ENCODE results near the gene ABHD14A.

ABHD14A gene

GRCh38 chr3:51978143-51978502 lies 3.3 kb downstream of the ABHD14A start:
- Histone ChIP-seq H3K4me3 (ENCODE audit: severe bottlenecking) (no peak overlapping the region), H3K27me3 (ENCODE audit: insufficient read depth, poor library complexity, severe bottlenecking) (no peaks in the 10 kb centered on the region), H3K36me3 (ENCODE audit: low read depth) (no peaks in the 10 kb centered on the region), H3K9me3 (ENCODE audit: severe bottlenecking) (no peaks in the 10 kb centered on the region), H3K4me1 (ENCODE audit: insufficient read depth, poor library complexity, severe bottlenecking) (peaks cover 16% of the 10 kb centered on the region), H3K27ac (ENCODE audit: poor library complexity, severe bottlenecking) (peak overlapping the region; percentile 21)
- no peak for ATAC-seq (ENCODE audit: low read depth)
- TF ChIP-seq CTCF (IDR thresholded peaks at IDR 0.05; ENCODE audit: poor library complexity, severe bottlenecking), result no peak
- DNase-seq (ENCODE audit: low spot score), result no peak

GRCh38 chr3:51980253-51980652 lies 5.4 kb downstream of the ABHD14A start:
- Histone ChIP-seq H3K36me3 (ENCODE audit: low read depth) (no peaks in the 10 kb centered on the region), H3K9me3 (ENCODE audit: severe bottlenecking) (no peaks in the 10 kb centered on the region), H3K27me3 (ENCODE audit: insufficient read depth, poor library complexity, severe bottlenecking) (no peaks in the 10 kb centered on the region), H3K27ac (ENCODE audit: poor library complexity, severe bottlenecking) (no peak overlapping the region), H3K4me3 (ENCODE audit: severe bottlenecking) (no peak overlapping the region), H3K4me1 (ENCODE audit: insufficient read depth, poor library complexity, severe bottlenecking) (peaks cover 13% of the 10 kb centered on the region)
- TF ChIP-seq CTCF (IDR thresholded peaks at IDR 0.05; ENCODE audit: poor library complexity, severe bottlenecking), result no peak
- DNase-seq (ENCODE audit: low spot score) (no peak), ATAC-seq (ENCODE audit: low read depth) (no peak)

- H3K9me3 ChIP-seq (ENCODE audit: severe bottlenecking), result no peaks in the 10 kb centered on the region
- H3K27ac ChIP-seq (ENCODE audit: poor library complexity, severe bottlenecking), result peak overlapping the region; percentile 84
- peak; percentile 67 for TF ChIP-seq CTCF (IDR thresholded peaks at IDR 0.05; ENCODE audit: poor library complexity, severe bottlenecking)
- DNase-seq (ENCODE audit: low spot score) (no peak), ATAC-seq (ENCODE audit: low read depth) (peak; percentile 46)
- peak overlapping the region; percentile 37 for H3K4me3 ChIP-seq (ENCODE audit: severe bottlenecking)
- H3K36me3 ChIP-seq (ENCODE audit: low read depth), result no peaks in the 10 kb centered on the region
- no peaks in the 10 kb centered on the region for H3K27me3 ChIP-seq (ENCODE audit: insufficient read depth, poor library complexity, severe bottlenecking)
- peaks cover 9% of the 10 kb centered on the region for H3K4me1 ChIP-seq (ENCODE audit: insufficient read depth, poor library complexity, severe bottlenecking)
Measured at GRCh38 chr3:51982352-51982837, 7.5 kb downstream of the ABHD14A start.

- peak within 1 kb of the TSS; percentile 84 for H3K27ac ChIP-seq (ENCODE audit: poor library complexity, severe bottlenecking)
- peak; percentile 80 for ATAC-seq (ENCODE audit: low read depth)
- peak; percentile 45 for TF ChIP-seq CTCF (IDR thresholded peaks at IDR 0.05; ENCODE audit: poor library complexity, severe bottlenecking)
- H3K4me3 ChIP-seq (ENCODE audit: severe bottlenecking), result peak within 1 kb of the TSS; percentile 37
- peaks cover 5% of the 10 kb centered on the region for H3K4me1 ChIP-seq (ENCODE audit: insufficient read depth, poor library complexity, severe bottlenecking)
- DNase-seq (ENCODE audit: low spot score), result peak; percentile 86
- no peaks in the 10 kb centered on the region for H3K36me3 ChIP-seq (ENCODE audit: low read depth)
- no peaks in the 10 kb centered on the region for H3K27me3 ChIP-seq (ENCODE audit: insufficient read depth, poor library complexity, severe bottlenecking)
- no peaks in the 10 kb centered on the region for H3K9me3 ChIP-seq (ENCODE audit: severe bottlenecking)
Measured at GRCh38 chr3:51982838-51983577, 8.1 kb downstream of the ABHD14A start, which contains the start of gene ACY1. Gene ACY1 (plus strand): TSS chr3:51983535. CDS start chr3:51984065, 530 bp downstream.
